Activated T-cell treated with anti-CD3 and anti-CD28 coated beads, Interleukin-2, amount 50 U/mL, for 72 hours (primary cell): ENCODE results near the gene CCDC127. TPM values are rescaled to one million over a fixed set of nuclear protein-coding genes. Genes with fewer than 3 reads are reported as not detected.

Source experiments
- ATAC-seq, 2 donors: fragments of 150-1000 bp; cut with Tn5 transposase; replicated peaks in 1 of 2; 2 replicates each; pipeline ENCODE4 v1.10.0; 2021; ENCODE audit warnings: moderate library complexity in 2 of 2, mild to moderate bottlenecking in 1 of 2
- DNase-seq, 2 donors: peaks; one replicate each; pipeline ENCODE4 v3.0.0; 2021 to 2022; ENCODE audit warnings: mixed read lengths in 1 of 2
- H3K27ac Mint-ChIP-seq: one replicate; pipeline ENCODE4 v1.8.0; 2022; ENCODE audit warnings: mild to moderate bottlenecking, moderate library complexity, mixed read lengths
- H3K27me3 Mint-ChIP-seq: one replicate; pipeline ENCODE4 v1.8.0; 2022; ENCODE audit warnings: low read depth, mixed read lengths
- H3K36me3 Mint-ChIP-seq, 2 donors: one replicate each; pipeline ENCODE4 v1.8.0; 2022; ENCODE audit warnings: mixed read lengths in 2 of 2, mild to moderate bottlenecking in 1 of 2; ENCODE audit not compliant: insufficient read depth in 2 of 2
- H3K4me1 Mint-ChIP-seq: one replicate; pipeline ENCODE4 v1.8.0; 2022; ENCODE audit warnings: low read depth, mixed read lengths
- H3K4me3 Mint-ChIP-seq, 2 donors: one replicate each; pipeline ENCODE4 v1.8.0; 2022; ENCODE audit warnings: mild to moderate bottlenecking in 2 of 2, mixed read lengths in 2 of 2, moderate library complexity in 2 of 2
- H3K9me3 Mint-ChIP-seq, 2 donors: one replicate each; pipeline ENCODE4 v1.8.0; 2022; ENCODE audit warnings: mixed read lengths in 2 of 2
- total RNA-seq, 2 donors: library from RNA; stranded (reverse); gene quantifications; one replicate each; pipeline ENCODE4 v1.2.3, GENCODE V29; 2022

Gene CCDC127
- total RNA-seq, 2 donors from 2014 or later, result 6.7 to 8.5 TPM

DNA sequence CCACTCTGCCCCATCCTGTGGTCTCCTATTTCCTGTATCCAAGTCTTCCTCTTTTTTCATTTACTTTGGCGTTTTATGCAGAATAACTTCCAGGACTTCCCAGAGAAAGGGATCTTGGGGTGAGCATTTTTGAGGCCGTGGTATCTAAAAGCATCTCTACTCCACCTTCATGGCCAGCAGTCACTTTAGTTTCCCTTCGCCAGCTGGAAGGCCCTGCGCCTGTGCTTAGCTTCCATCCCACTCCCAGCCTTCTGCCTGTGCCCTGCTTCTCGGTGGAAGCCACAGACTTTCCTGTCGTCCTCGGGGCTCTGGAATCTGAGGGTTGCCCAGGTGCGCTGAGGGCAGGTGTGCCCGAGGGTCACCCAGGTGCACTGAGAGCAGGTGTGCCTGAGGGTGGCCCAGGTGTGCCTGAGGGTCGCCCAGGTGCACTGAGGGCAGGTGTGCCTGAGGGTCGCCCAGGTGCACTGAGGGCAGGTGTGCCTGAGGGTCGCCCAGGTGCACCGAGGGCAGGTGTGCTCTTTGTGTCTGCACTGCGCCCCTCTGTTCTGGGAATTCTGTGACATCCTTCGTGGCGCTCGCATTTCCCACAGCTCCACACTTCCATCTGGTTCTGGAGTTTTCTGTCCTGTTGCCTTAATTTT lies 59.0 kb downstream of the CCDC127 start:
- Mint-ChIP-seq H3K4me3 (no peak overlapping the region), H3K36me3 (no peaks in the 10 kb centered on the region), H3K27me3 (peaks cover 12% of the 10 kb centered on the region), H3K27ac (no peak overlapping the region), H3K9me3 (no peaks in the 10 kb centered on the region), H3K4me1 (no peaks in the 10 kb centered on the region)
- no peak for DNase-seq
- ATAC-seq, result no peak

DNA sequence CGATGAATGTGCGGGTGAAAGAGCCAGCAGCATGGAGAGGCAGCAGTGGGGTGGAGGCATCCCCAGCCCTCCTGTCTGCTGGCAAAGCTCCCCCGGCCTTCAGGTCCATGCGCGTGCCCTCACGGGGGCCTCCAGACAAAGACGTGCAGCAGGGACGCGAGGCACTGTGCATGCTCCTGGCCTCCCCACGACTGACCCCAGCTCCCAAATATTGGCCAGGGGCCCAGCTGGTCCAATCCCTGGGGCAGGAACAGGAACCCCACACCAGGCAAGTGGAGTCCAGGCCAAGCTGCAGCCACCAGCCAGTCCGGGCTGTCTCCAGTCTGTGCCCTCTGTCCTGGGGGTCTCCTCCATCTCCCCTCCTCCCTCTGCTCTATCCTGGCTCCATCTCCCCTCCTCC lies 60.2 kb downstream of the CCDC127 start:
- DNase-seq, result no peak
- Mint-ChIP-seq H3K27me3 (peaks cover 12% of the 10 kb centered on the region), H3K36me3 (no peaks in the 10 kb centered on the region), H3K4me3 (no peak overlapping the region), H3K9me3 (no peaks in the 10 kb centered on the region), H3K4me1 (no peaks in the 10 kb centered on the region), H3K27ac (no peak overlapping the region)
- ATAC-seq, result no peak

DNA sequence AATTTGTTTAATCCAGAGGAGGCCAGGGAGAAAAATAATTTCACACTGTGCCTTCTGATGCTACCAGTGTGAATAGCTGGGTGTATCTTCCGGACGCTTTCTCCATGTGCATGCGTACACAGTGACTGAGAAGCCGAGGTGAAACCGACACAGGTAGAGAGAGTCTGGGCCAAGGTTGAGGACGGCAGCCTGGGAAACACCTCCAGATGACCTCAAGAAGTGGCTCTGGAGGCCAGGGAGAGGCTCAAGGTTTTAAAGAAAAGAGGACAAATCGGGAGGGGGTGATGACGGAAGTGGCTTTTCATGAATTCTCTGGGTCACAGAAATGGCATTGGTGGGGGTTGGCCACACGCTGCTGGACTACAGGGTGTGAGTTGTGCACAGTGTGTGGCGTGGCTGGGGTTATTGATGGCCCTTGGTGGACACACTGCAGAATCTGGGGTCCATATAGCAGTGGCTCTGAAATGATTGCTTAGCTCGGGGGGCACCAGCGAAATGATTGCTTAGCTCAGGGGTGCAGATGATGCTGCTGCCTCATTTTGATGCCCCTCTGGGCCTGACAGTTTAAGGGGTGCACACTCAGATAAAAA lies 60.7 kb downstream of the CCDC127 start:
- no peaks in the 10 kb centered on the region for H3K4me1 Mint-ChIP-seq
- no peak overlapping the region for H3K27ac Mint-ChIP-seq
- DNase-seq, result no peak
- H3K4me3 Mint-ChIP-seq, result no peak overlapping the region
- no peaks in the 10 kb centered on the region for H3K9me3 Mint-ChIP-seq
- H3K27me3 Mint-ChIP-seq, result peaks cover 12% of the 10 kb centered on the region
- ATAC-seq, result no peak
- H3K36me3 Mint-ChIP-seq, result no peaks in the 10 kb centered on the region

DNA sequence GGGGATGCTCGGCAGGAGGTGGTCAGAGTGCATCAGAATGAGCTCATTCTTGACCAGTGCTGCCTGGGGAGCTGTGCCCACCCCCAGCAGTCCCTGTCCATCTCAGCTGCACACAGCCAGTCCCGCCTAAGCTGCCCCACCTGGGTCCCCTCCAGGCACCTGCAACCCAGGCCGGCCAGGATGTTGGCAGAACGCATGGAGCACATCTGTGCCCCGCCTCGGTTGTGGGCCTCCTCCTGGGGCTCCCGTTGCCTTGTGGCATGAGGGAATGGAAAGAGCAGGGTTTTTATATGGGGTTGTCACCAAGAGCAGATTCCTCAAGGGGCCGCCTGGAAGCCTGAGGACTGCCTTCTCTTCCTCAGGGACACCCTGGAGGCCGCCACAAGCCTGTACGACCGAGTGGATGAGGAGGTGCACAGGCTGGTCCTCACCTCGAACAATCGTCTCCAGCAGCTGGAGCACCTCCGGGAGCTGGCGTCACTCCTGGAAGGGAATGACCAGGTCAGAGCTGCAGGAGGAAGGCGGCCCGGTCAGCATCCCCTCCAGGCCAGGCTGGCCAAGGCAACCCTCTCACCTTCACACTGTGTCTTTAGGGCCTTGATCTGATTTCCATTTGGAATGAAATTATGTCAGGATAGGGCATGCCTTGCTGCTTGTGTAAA lies 61.4 kb downstream of the CCDC127 start:
- Mint-ChIP-seq H3K27ac (no peak overlapping the region), H3K36me3 (no peaks in the 10 kb centered on the region), H3K4me3 (no peak overlapping the region), H3K9me3 (no peaks in the 10 kb centered on the region), H3K27me3 (peaks cover 12% of the 10 kb centered on the region), H3K4me1 (no peaks in the 10 kb centered on the region)
- no peak for DNase-seq
- ATAC-seq, result no peak

DNA sequence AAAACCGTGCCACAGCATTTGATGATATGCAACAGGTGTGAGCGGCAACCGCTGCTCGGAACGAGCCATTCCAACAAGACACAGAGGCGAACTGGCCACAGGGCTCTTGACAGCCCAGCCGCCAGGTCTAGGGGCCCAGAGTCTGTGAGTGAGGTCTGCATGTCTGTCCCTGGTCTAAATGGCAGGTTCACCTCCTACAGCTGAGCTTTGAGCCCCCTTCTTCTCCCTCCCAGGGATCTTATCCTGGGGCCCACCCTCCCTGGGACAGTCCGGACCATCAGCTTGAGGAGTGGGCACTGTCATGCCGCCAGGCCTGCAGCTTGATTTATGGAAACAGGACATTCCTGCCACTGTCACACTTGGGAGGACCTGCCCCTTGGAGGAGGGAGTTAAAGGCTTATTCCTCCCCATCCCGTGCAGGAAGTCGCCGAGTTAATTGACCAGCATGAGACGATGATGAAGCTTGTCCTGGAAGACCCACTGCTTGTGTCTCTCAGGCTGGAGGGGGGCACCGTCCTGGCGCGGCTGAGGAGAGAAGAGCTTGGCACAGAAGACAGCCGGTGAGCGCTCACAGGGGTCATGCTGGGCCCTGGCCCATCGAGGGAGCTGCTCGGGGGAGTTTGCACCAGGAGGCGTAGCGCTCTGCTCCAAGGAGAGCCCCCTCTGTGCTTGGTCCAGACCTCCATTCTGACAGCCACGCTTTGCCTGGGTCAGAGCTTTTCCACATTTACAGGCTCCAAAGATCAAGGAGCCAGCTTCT lies 62.1 kb downstream of the CCDC127 start:
- Mint-ChIP-seq H3K27ac (no peak overlapping the region), H3K27me3 (peaks cover 12% of the 10 kb centered on the region), H3K9me3 (no peaks in the 10 kb centered on the region), H3K4me1 (no peaks in the 10 kb centered on the region), H3K36me3 (no peaks in the 10 kb centered on the region), H3K4me3 (no peak overlapping the region)
- ATAC-seq, result no peak
- DNase-seq, result no peak

DNA sequence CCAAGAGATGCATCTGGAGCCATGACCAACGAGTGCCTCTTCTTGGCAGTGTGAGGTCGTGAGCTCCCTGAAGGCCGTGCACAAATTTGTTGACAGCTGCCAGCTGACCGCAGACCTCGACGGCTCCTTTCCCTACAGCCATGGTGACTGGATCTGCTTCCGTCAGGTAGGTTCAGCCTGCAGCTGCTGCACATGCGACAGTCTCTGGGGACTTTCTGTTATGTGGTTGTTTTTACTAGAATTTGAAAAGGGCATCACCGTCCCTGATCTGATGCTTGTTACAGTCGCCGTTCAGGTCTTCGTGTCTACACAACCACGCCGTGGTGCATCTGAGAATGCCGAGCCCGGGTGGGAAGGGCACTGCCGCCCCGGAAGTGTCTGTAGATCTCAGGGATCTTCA lies 63.1 kb downstream of the CCDC127 start:
- DNase-seq (no peak), ATAC-seq (no peak)
- no peaks in the 10 kb centered on the region for H3K4me1 Mint-ChIP-seq
- no peaks in the 10 kb centered on the region for H3K36me3 Mint-ChIP-seq
- no peak overlapping the region for H3K4me3 Mint-ChIP-seq
- no peak overlapping the region for H3K27ac Mint-ChIP-seq
- peaks cover 7% of the 10 kb centered on the region for H3K27me3 Mint-ChIP-seq
- no peaks in the 10 kb centered on the region for H3K9me3 Mint-ChIP-seq

DNA sequence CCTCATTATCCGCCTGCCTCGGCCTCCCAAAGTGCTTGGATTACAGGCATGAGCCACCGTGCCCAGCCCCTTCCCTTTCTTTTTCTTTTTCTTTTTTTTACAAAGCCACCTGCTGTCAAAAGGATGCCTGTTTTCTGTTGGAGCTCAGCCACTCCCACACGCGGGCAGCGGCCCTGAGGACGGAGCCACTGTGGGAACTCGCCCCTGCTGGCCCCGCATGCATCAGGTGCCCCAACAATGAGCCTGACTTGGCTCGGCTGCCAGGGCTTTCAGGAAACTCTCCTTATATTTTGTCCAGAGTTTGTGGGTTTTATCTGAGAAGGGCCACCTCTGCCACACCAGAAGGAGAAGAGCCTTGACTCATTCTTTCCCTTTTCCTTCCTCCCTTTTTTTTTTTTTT lies 63.7 kb downstream of the CCDC127 start:
- ATAC-seq, result no peak
- no peaks in the 10 kb centered on the region for H3K36me3 Mint-ChIP-seq
- no peak overlapping the region for H3K27ac Mint-ChIP-seq
- no peak overlapping the region for H3K4me3 Mint-ChIP-seq
- peaks cover 1% of the 10 kb centered on the region for H3K27me3 Mint-ChIP-seq
- no peak for DNase-seq
- peaks cover 0 to 1% of the 10 kb centered on the region in 2 donors for H3K9me3 Mint-ChIP-seq
- no peaks in the 10 kb centered on the region for H3K4me1 Mint-ChIP-seq

DNA sequence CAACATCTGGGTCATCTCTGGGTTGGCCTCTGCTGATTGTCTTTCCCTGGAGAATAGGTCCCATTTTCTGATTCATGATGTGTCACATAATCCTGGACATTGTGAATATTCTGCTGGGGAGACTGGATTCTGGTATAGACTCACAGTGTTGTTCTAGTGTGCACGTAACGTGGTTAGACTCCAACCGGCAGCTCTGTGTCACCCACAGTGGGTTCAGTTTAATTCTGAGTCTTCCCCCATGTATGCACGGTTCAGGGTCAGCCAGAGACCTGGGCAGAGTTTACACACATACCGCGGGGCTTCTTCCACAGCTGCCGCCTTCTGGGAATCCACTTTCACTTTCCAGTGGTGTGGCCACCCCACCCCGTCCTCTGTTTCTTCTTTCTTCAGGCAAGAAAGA lies 64.7 kb downstream of the CCDC127 start:
- Mint-ChIP-seq H3K4me3 (no peak overlapping the region), H3K9me3 (peaks cover 0 to 3% of the 10 kb centered on the region in 2 donors), H3K27me3 (no peaks in the 10 kb centered on the region), H3K4me1 (no peaks in the 10 kb centered on the region), H3K27ac (no peak overlapping the region), H3K36me3 (no peaks in the 10 kb centered on the region)
- ATAC-seq, result no peak
- DNase-seq, result no peak

DNA sequence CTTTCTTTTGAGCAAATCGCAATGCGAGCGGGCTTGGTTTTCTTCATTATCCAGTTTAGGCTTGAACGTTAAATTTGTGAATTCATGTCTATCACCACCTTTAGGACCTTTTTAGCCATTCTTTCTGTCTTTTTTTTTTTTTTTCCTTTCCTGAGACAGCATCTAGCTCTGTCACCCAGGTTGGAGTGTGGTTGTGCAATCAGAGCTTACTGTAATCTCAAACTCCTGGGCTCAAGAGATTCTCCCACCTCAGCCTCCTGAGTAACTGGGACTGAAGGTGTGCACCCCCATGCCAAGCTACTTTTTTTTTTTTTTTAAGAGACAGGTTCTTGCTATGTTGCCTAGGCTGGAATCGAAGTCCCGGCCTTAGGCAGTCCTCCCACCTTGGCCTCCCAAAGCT lies 65.9 kb downstream of the CCDC127 start:
- H3K36me3 Mint-ChIP-seq, result peaks cover 9% of the 10 kb centered on the region in 2 donors
- no peak for DNase-seq

DNA sequence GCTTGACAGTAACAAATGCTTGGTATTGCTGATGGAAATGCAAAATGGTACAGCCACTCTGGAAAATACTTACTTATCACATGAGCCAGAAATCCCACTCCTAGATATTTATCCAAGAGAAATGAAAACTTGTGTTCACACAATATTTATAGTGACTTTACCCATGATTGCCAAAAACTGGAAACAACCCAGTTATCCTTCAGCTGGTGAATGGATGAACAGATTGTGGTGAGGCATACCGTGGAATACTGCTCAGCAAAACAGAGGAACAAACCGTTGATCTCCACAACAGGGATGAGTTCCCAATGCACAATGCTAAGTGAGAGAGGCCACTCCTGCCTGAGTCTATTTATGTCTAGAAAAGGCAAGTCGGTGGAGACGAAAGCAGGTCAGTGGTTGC lies 67.2 kb downstream of the CCDC127 start:
- Mint-ChIP-seq H3K4me3 (no peak overlapping the region), H3K9me3 (peaks cover 6 to 13% of the 10 kb centered on the region in 2 donors), H3K27me3 (no peaks in the 10 kb centered on the region), H3K4me1 (no peaks in the 10 kb centered on the region), H3K36me3 (peaks cover 14 to 15% of the 10 kb centered on the region in 2 donors), H3K27ac (no peak overlapping the region)
- ATAC-seq (no peak), DNase-seq (no peak)

More for the DNA sequence above, 65.9 kb downstream of the CCDC127 start:
- Mint-ChIP-seq H3K27me3 (no peaks in the 10 kb centered on the region), H3K4me1 (no peaks in the 10 kb centered on the region), H3K4me3 (no peak overlapping the region), H3K27ac (no peak overlapping the region), H3K9me3 (peaks cover 6 to 10% of the 10 kb centered on the region in 2 donors)
- ATAC-seq, result no peak

DNA sequence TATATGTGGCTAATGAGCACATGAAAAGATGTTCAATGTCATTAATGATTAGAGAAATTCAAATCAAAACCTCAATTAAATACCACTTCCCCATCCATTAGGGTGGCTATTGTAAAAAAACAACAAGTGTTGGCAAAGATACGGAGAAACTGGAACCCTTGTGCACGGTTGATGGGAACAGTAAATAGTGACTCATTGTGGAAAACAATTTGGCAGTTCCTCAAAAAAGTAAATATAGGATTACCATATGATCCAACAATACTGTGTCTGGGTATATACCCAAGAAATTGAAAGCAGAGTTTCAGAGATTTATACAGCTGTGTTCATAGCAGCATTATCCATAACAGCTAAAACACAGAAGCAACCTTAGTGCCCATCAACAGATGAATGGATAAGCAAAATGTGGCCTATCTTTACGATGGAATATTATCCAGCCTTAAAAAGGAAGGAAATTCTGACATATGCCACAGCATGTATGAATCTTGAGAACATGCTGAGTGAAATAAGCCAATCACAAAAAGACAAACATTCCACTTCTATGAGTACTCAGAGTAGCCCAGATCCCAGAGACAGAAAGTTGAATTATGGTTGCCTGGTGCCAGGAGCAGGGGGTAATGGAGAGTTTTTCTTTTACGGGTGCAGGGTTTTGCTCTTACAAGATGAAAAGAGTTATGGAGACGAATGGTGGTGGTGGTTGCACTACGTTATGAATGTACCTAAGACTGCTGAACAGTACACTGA lies 68.0 kb downstream of the CCDC127 start:
- H3K36me3 Mint-ChIP-seq, result peaks cover 14 to 15% of the 10 kb centered on the region in 2 donors
- no peak overlapping the region for H3K4me3 Mint-ChIP-seq
- no peaks in the 10 kb centered on the region for H3K27me3 Mint-ChIP-seq
- ATAC-seq (no peak), DNase-seq (no peak)
- no peaks in the 10 kb centered on the region for H3K4me1 Mint-ChIP-seq
- no peak overlapping the region for H3K27ac Mint-ChIP-seq
- peaks cover 6 to 13% of the 10 kb centered on the region in 2 donors for H3K9me3 Mint-ChIP-seq

DNA sequence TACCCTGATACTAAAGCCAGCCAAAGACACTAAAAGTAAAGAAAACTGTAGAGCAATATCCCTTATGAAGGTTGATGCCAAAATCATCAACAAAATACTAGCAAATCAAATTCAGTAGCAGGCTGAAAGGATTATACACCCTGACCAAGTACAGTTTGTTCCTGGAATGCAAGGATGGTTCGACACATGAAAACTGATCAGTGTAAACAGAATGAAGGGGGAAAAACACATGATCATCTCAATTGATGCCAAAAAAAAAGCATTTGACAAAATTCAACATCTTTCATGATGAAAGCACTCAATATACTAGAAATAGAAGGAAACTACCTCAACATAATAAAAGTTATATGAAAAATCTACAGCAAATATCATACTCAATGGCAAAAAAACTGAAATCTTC lies 70.2 kb downstream of the CCDC127 start:
- DNase-seq, result no peak
- H3K4me3 Mint-ChIP-seq, result no peak overlapping the region
- H3K27me3 Mint-ChIP-seq, result peaks cover 5% of the 10 kb centered on the region
- H3K9me3 Mint-ChIP-seq, result peaks cover 6 to 13% of the 10 kb centered on the region in 2 donors
- H3K27ac Mint-ChIP-seq, result no peak overlapping the region
- no peak for ATAC-seq
- no peaks in the 10 kb centered on the region for H3K4me1 Mint-ChIP-seq
- H3K36me3 Mint-ChIP-seq, result peaks cover 14 to 15% of the 10 kb centered on the region in 2 donors
